HepG2 (cell line): ENCODE results near the gene MBNL3. TPM values are rescaled to one million over a fixed set of nuclear protein-coding genes. Genes with fewer than 3 reads are reported as not detected.

ENCODE experiments used
- BRCA1 ChIP-seq: sonication (generic); formaldehyde crosslinking; IDR thresholded peaks from 2 replicates; pipeline ENCODE4 v1.4.0; 2020; ENCODE audit warnings: missing genetic modification reagents
- EHMT2 ChIP-seq: fragments of 200-600 bp; sonication (generic); IDR thresholded peaks from 2 replicates; pipeline ENCODE4 v1.7.0; 2017; ENCODE audit warnings: antibody characterized with exemption, low read depth, low read length, borderline replicate concordance
- HDAC1 ChIP-seq: sonication (generic); formaldehyde crosslinking; IDR thresholded peaks from 2 replicates; pipeline ENCODE4 v1.5.1; 2020; ENCODE audit warnings: mild to moderate bottlenecking, missing genetic modification reagents
- HMG20A ChIP-seq: IDR thresholded peaks from 2 replicates; pipeline ENCODE4 v1.6.1; 2016; ENCODE audit warnings: borderline replicate concordance
- HNF4A ChIP-seq: sonication (generic); formaldehyde crosslinking; IDR thresholded peaks from 2 replicates; pipeline ENCODE4 v1.4.0; 2020; ENCODE audit warnings: missing genetic modification reagents
- JUND ChIP-seq: sonication (generic); formaldehyde crosslinking; IDR thresholded peaks from 2 replicates; pipeline ENCODE4 v1.8.0; 2022; ENCODE audit warnings: mild to moderate bottlenecking, missing genetic modification reagents
- KMT2A ChIP-seq: sonication (generic); formaldehyde crosslinking; IDR thresholded peaks from 2 replicates; pipeline ENCODE4 v1.4.0; 2020; ENCODE audit warnings: missing genetic modification reagents
- MBD4 ChIP-seq: IDR thresholded peaks from 2 replicates; pipeline ENCODE4 v1.6.1; 2012; ENCODE audit warnings: low read length, inconsistent platforms, borderline replicate concordance
- MTA3 ChIP-seq: sonication (generic); formaldehyde crosslinking; IDR thresholded peaks from 2 replicates; pipeline ENCODE4 v1.4.0; 2020; ENCODE audit warnings: missing genetic modification reagents
- MTF2 ChIP-seq: sonication (generic); formaldehyde crosslinking; IDR thresholded peaks from 2 replicates; pipeline ENCODE4 v1.5.0; 2020; ENCODE audit warnings: missing genetic modification reagents, borderline replicate concordance
- NFIB ChIP-seq: sonication (generic); formaldehyde crosslinking; IDR thresholded peaks from 2 replicates; pipeline ENCODE4 v1.9.0; 2021; ENCODE audit warnings: missing genetic modification reagents, mild to moderate bottlenecking, borderline replicate concordance
- NFRKB ChIP-seq: fragments of 450-650 bp; IDR thresholded peaks from 2 replicates; pipeline ENCODE4 v1.6.1; 2017
- POLR2A ChIP-seq, 2 experiments: IDR thresholded peaks; 2 replicates each; pipeline ENCODE4 v1.6.1; 2011; ENCODE audit warnings: low read depth in 2 of 2, low read length in 2 of 2, mild to moderate bottlenecking in 1 of 2, moderate library complexity in 1 of 2; ENCODE audit not compliant: insufficient read depth in 1 of 2
- PPARG ChIP-seq: conservative IDR thresholded peaks from 2 replicates; pipeline ENCODE4 v1.6.1; 2016; ENCODE audit warnings: missing biosample characterization, missing genetic modification reagents
- SP1 ChIP-seq, 2 experiments: fragments of 450-650 bp in 1 of 2; sonication (generic) in 1 of 2; formaldehyde crosslinking in 1 of 2; IDR thresholded peaks; 2 replicates each; pipeline versions ENCODE4 v1.4.0 to v1.6.1; 2016 to 2020; ENCODE audit warnings: missing genetic modification reagents in 1 of 2
- ZKSCAN1 ChIP-seq: fragments of 150-350 bp; IDR thresholded peaks from 2 replicates; pipeline ENCODE4 v1.6.1; 2014; ENCODE audit warnings: low read length
- ZNF234 ChIP-seq: sonication (generic); formaldehyde crosslinking; conservative IDR thresholded peaks from 2 replicates; pipeline ENCODE4 v1.5.1; 2020; ENCODE audit warnings: mild to moderate bottlenecking, missing genetic modification reagents
- ZNF253 ChIP-seq: sonication (generic); formaldehyde crosslinking; IDR thresholded peaks from 2 replicates; pipeline ENCODE4 v1.8.0; 2022; ENCODE audit warnings: mild to moderate bottlenecking, missing genetic modification reagents, borderline replicate concordance
- ZNF382 ChIP-seq: sonication (generic); formaldehyde crosslinking; IDR thresholded peaks from 2 replicates; pipeline ENCODE4 v1.5.0; 2020; ENCODE audit warnings: missing genetic modification reagents, mild to moderate bottlenecking, borderline replicate concordance
- ZNF589 ChIP-seq: sonication (generic); formaldehyde crosslinking; conservative IDR thresholded peaks from 2 replicates; pipeline ENCODE4 v1.8.0; 2022; ENCODE audit warnings: mild to moderate bottlenecking, moderate library complexity, missing genetic modification reagents
- ZSCAN12 ChIP-seq: sonication (generic); formaldehyde crosslinking; IDR thresholded peaks from 2 replicates; pipeline ENCODE4 v1.9.0; 2021; ENCODE audit warnings: mild to moderate bottlenecking, missing genetic modification reagents
- polyA plus RNA-seq, 8 experiments: library from polyadenylated mRNA; depleted of rRNA in 3 of 8; stranded (reverse) in 7 of 8; unstranded in 1 of 8; fragments of >200 nt; fragmentation: Illumina TruSeq in 4 of 8; extraction: Trizol in 4 of 8; gene quantifications; 2 replicates each; pipeline versions ENCODE4 v1.2.1 to v1.2.3, GENCODE V29; 2011 to 2016; ENCODE audit warnings: low read depth in 4 of 8, missing spikeins in 1 of 8, mixed read lengths in 1 of 8; ENCODE audit not compliant: insufficient read depth in 1 of 8
- total RNA-seq, 5 experiments: library from RNA; depleted of rRNA; stranded (reverse); fragments of >200 nt; fragmentation: Illumina TruSeq; extraction: Trizol; gene quantifications; 2 replicates each; pipeline ENCODE4 v1.2.3, GENCODE V29; 2016; ENCODE audit warnings: low read depth in 1 of 5
- TF ChIP-seq, protein P1 (sequence below), 2 experiments: sonication (generic) in 1 of 2; formaldehyde crosslinking in 1 of 2; IDR thresholded peaks; 2 replicates each; pipeline versions ENCODE4 v1.4.0 to v1.6.1; 2018 to 2020; ENCODE audit warnings: missing genetic modification reagents in 2 of 2, borderline replicate concordance in 1 of 2, low read depth in 1 of 2, mild to moderate bottlenecking in 1 of 2, missing biosample characterization in 1 of 2
- TF ChIP-seq, protein P2 (sequence below): sonication (generic); formaldehyde crosslinking; IDR thresholded peaks from 2 replicates; pipeline ENCODE4 v1.8.0; 2022; ENCODE audit warnings: mild to moderate bottlenecking, missing genetic modification reagents, moderate library complexity
- TF ChIP-seq, protein P3 (sequence below): sonication (generic); formaldehyde crosslinking; IDR thresholded peaks from 2 replicates; pipeline ENCODE4 v1.5.1; 2020; ENCODE audit warnings: mild to moderate bottlenecking, missing genetic modification reagents, borderline replicate concordance

Gene MBNL3
- total and polyA plus RNA-seq, 2 of the 13 experiments (the other 11 are each of a cell fraction or from before 2014, with no cell fraction given), result 155 to 257 TPM

DNA sequence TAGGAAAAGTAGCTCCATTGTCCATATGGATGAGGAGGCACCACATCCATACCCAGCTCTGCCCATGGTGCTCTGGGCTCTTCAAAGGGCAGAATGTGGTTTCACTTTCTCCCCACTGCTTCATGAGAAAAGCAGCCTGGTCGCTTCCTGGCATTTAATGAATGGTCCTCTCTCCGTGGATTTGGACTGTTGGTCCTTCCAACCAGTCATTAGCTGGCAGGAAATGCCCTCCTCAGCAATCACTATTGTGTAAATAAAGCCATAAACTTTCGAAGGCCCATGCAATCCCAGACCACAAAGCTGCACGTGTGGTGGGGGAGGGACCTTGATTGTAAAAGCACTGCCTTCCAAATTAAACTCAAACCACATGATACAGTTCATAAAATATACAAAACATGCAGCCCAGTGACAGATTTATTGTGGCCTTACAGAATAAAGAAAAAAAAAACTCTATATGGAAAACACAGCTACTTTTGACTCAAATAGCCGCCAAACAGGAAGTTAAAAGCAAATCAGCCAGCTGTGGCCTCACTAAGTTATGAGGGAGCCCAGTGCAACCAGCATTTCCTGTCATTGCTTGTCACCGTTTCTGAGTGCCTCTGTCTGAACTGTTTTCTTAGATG, 8.1 kb downstream of the MBNL3 start (continued):
- TF ChIP-seq MTA3 (CRISPR knock-in tag), result no peak
- no peak for TF ChIP-seq EHMT2
- TF ChIP-seq ZKSCAN1, result no peak
- no peak for TF ChIP-seq JUND
- peak; percentile 63; the same call in 1 of the 2 replicates for TF ChIP-seq HMG20A (CRISPR knock-in tag)
- TF ChIP-seq, protein P1, sequence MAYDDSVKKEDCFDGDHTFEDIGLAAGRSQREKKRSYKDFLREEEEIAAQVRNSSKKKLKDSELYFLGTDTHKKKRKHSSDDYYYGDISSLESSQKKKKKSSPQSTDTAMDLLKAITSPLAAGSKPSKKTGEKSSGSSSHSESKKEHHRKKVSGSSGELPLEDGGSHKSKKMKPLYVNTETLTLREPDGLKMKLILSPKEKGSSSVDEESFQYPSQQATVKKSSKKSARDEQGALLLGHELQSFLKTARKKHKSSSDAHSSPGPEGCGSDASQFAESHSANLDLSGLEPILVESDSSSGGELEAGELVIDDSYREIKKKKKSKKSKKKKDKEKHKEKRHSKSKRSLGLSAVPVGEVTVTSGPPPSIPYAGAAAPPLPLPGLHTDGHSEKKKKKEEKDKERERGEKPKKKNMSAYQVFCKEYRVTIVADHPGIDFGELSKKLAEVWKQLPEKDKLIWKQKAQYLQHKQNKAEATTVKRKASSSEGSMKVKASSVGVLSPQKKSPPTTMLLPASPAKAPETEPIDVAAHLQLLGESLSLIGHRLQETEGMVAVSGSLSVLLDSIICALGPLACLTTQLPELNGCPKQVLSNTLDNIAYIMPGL (CRISPR knock-in tag; IDR thresholded peaks at IDR 0.05; ENCODE audit: borderline replicate concordance in 1 of 2, low read depth in 1 of 2), result no peak
- TF ChIP-seq BRCA1 (CRISPR knock-in tag), result no peak
- no peak for TF ChIP-seq SP1 (IDR thresholded peaks at IDR 0.05)
- TF ChIP-seq SP1 (CRISPR knock-in tag; IDR thresholded peaks at IDR 0.05), result no peak
- TF ChIP-seq, protein P2, sequence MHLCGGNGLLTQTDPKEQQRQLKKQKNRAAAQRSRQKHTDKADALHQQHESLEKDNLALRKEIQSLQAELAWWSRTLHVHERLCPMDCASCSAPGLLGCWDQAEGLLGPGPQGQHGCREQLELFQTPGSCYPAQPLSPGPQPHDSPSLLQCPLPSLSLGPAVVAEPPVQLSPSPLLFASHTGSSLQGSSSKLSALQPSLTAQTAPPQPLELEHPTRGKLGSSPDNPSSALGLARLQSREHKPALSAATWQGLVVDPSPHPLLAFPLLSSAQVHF (CRISPR knock-in tag), result no peak
- no peak for TF ChIP-seq ZNF382 (CRISPR knock-in tag)
- TF ChIP-seq MTF2 (CRISPR knock-in tag), result no peak
- no peak for TF ChIP-seq PPARG (CRISPR knock-in tag)
- TF ChIP-seq NFRKB, result no peak
- TF ChIP-seq HNF4A (CRISPR knock-in tag), result 0 out of 2 replicates have a peak, but pooled peaks have one; percentile 17
- no peak for TF ChIP-seq NFIB
- no peak for TF ChIP-seq ZNF234
- no peak for TF ChIP-seq ZNF253 (CRISPR knock-in tag)
- 0 out of 2 replicates have a peak, but pooled peaks have one; percentile 39 for TF ChIP-seq KMT2A
- peak; percentile 22; the same call in 1 of the 2 replicates for TF ChIP-seq HDAC1
- TF ChIP-seq ZNF589 (CRISPR knock-in tag), result no peak
- TF ChIP-seq MBD4, result no peak
- TF ChIP-seq, protein P3, sequence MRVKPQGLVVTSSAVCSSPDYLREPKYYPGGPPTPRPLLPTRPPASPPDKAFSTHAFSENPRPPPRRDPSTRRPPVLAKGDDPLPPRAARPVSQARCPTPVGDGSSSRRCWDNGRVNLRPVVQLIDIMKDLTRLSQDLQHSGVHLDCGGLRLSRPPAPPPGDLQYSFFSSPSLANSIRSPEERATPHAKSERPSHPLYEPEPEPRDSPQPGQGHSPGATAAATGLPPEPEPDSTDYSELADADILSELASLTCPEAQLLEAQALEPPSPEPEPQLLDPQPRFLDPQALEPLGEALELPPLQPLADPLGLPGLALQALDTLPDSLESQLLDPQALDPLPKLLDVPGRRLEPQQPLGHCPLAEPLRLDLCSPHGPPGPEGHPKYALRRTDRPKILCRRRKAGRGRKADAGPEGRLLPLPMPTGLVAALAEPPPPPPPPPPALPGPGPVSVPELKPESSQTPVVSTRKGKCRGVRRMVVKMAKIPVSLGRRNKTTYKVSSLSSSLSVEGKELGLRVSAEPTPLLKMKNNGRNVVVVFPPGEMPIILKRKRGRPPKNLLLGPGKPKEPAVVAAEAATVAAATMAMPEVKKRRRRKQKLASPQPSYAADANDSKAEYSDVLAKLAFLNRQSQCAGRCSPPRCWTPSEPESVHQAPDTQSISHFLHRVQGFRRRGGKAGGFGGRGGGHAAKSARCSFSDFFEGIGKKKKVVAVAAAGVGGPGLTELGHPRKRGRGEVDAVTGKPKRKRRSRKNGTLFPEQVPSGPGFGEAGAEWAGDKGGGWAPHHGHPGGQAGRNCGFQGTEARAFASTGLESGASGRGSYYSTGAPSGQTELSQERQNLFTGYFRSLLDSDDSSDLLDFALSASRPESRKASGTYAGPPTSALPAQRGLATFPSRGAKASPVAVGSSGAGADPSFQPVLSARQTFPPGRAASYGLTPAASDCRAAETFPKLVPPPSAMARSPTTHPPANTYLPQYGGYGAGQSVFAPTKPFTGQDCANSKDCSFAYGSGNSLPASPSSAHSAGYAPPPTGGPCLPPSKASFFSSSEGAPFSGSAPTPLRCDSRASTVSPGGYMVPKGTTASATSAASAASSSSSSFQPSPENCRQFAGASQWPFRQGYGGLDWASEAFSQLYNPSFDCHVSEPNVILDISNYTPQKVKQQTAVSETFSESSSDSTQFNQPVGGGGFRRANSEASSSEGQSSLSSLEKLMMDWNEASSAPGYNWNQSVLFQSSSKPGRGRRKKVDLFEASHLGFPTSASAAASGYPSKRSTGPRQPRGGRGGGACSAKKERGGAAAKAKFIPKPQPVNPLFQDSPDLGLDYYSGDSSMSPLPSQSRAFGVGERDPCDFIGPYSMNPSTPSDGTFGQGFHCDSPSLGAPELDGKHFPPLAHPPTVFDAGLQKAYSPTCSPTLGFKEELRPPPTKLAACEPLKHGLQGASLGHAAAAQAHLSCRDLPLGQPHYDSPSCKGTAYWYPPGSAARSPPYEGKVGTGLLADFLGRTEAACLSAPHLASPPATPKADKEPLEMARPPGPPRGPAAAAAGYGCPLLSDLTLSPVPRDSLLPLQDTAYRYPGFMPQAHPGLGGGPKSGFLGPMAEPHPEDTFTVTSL (CRISPR knock-in tag), result no peak
- TF ChIP-seq ZSCAN12 (CRISPR knock-in tag), result no peak
- peak in 1 of 2 experiments; percentile 36; a peak in 1 of 4 replicates for TF ChIP-seq POLR2A (IDR thresholded peaks at IDR 0.05; ENCODE audit: insufficient read depth in 1 of 2, low read depth in 2 of 2, low read length in 2 of 2)
